Peyer's patch (tissue), 4 donors: ENCODE results near the gene ZFP69.

Experiments used
- CTCF ChIP-seq, 6 experiments: fragments of 450-650 bp in 4 of 6; fragments of 200-600 bp in 2 of 6; sonication (generic) in 1 of 6; IDR thresholded peaks; one replicate each; pipeline ENCODE4 v1.5.1; 2017 to 2019; ENCODE audit warnings: antibody characterized with exemption in 6 of 6, mild to moderate bottlenecking in 3 of 6, moderate library complexity in 1 of 6
- POLR2A ChIP-seq, 2 donors: fragments of 450-650 bp; IDR thresholded peaks; one replicate each; pipeline ENCODE4 v1.5.1; 2017; ENCODE audit warnings: antibody characterized with exemption in 2 of 2, mild to moderate bottlenecking in 2 of 2, moderate library complexity in 2 of 2

DNA sequence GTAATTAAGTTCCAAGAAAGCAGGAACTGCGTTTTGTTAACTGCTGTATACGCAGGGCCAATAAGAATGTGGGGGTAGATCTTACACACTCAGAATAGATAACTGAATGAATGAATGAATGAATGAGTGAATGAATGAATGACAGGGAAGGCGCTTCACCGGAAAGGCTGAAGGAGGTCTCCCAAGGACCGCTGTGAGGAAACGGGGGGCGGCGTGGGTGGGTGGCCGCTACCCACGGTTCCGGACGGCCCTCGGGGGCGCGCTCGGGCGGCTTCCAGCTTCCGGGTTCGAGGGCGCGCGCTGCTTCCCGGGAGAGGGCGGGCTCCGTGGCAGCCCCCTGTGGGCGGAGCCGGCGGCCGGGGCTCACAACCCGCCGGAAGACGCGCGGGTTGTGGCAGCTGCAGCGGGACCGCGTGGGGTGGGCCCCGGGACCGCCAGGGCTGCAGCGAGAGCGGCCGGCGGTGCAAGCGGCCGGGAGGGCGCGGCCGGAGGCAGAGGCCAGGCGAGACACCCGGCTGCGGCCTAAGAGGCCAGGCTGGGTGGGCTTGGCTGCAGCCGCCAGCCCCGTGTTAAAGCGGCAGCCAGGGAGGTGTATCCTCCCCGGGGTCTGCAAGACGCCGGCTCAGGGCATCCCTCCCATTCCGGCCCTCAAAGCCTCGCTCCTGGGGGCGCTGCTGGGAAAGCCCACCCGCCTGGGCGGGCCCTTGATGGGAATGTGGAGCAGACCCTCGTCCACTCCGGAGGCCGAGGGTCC, at the start of gene ZFP69:
- peak; percentile 22 to 47 for TF ChIP-seq POLR2A (IDR thresholded peaks at IDR 0.05)
- no peak for TF ChIP-seq CTCF (IDR thresholded peaks at IDR 0.05)
